Measurements from ENCODE around the gene ZCCHC24.

DNA sequence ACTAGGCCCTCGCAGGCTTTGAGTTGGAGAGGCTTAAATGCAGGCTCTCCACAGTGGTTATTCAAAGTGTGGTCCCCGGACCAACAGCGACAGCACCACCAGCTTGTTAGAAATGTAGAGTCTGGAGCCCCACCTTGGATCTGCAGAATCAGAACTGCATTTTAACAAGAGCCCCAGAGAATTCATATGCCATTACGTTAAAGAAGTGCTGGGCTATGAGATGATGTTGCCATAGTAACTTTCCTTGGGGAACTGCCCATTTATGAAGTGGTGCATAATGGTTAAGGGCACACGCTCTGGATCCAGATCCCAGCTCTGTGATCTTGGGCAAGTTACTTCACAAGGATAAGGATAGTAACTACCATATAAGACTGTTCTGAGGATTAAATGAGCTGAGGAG lies 48.9 kb downstream of the ZCCHC24 start:
- TF ChIP-seq POLR2A (IDR thresholded peaks at IDR 0.05; ENCODE audit: low read depth) (no peak), CTCF (IDR thresholded peaks at IDR 0.05) (no peak), EP300 (IDR thresholded peaks at IDR 0.05) (no peak), POLR2AphosphoS5 (IDR thresholded peaks at IDR 0.05) (peak in 1 of 2 donors; percentile 8)

All from esophagus muscularis mucosa (tissue), 4 donors.